Tibial nerve (tissue), 4 donors: ENCODE results near the gene EIF5A. TPM values are rescaled to one million over a fixed set of nuclear protein-coding genes. Genes with fewer than 3 reads are reported as not detected.
A peak's percentile ranks its signal among the peaks of the same experiment; 100 is the strongest.
"Not testable (repeated sequence)": the region's sequence is repeated elsewhere in the genome, so short reads cannot be mapped to it uniquely, and the experiment has no call there.

Source experiments
- DNase-seq, 2 donors: peaks; one replicate each; pipeline ENCODE4 v3.0.0-alpha.2; 2019; ENCODE audit warnings: low spot score in 2 of 2
- H3K27ac ChIP-seq, 4 donors: fragments of 200-600 bp; sonication (generic) in 3 of 4; one replicate each; pipeline ENCODE4 v1.5.1; 2017 to 2019; ENCODE audit warnings: mild to moderate bottlenecking in 1 of 4
- H3K27me3 ChIP-seq, 2 donors: fragments of 200-600 bp; sonication (generic) in 1 of 2; one replicate each; pipeline versions ENCODE4 v1.5.1 to v1.6.0; 2017 to 2019
- H3K36me3 ChIP-seq, 3 donors: fragments of 200-600 bp; sonication (generic); one replicate each; pipeline ENCODE4 v1.5.1; 2018 to 2019
- H3K4me1 ChIP-seq, 4 donors: fragments of 200-600 bp; sonication (generic) in 3 of 4; one replicate each; pipeline ENCODE4 v1.5.1; 2017 to 2019
- H3K4me3 ChIP-seq, 4 donors: fragments of 200-600 bp; sonication (generic) in 3 of 4; one replicate each; pipeline ENCODE4 v1.5.1; 2017 to 2019; ENCODE audit warnings: mild to moderate bottlenecking in 1 of 4, moderate library complexity in 1 of 4
- H3K9me3 ChIP-seq, 4 donors: fragments of 200-600 bp; sonication (generic) in 3 of 4; one replicate each; pipeline ENCODE4 v1.5.1; 2017 to 2019
- CTCF ChIP-seq, 5 experiments: fragments of 200-600 bp in 3 of 5; fragments of 450-650 bp in 2 of 5; sonication (generic) in 3 of 5; IDR thresholded peaks; one replicate each; pipeline ENCODE4 v1.5.1; 2016 to 2019; ENCODE audit warnings: antibody characterized with exemption in 5 of 5, mild to moderate bottlenecking in 3 of 5, moderate library complexity in 2 of 5
- EP300 ChIP-seq, 2 donors: sonication (generic); formaldehyde crosslinking; IDR thresholded peaks; one replicate each; pipeline ENCODE4 v1.6.1; 2017; ENCODE audit warnings: antibody characterized with exemption in 2 of 2, mild to moderate bottlenecking in 1 of 2
- POLR2A ChIP-seq, 2 donors: fragments of 450-650 bp; IDR thresholded peaks; one replicate each; pipeline ENCODE4 v1.6.1; 2017; ENCODE audit warnings: antibody characterized with exemption in 2 of 2, mild to moderate bottlenecking in 2 of 2, moderate library complexity in 2 of 2
- WGBS, 2 donors: methylation state at CpG; one replicate each; pipeline ENCODE4 v1.1.5; 2018; 5-methylcytosine and 5-hydroxymethylcytosine counted together
- total RNA-seq, 4 donors: library from RNA; depleted of rRNA; stranded (reverse); fragments of >200 nt; gene quantifications; one replicate each; pipeline ENCODE4 v1.1.0, GENCODE V29; 2016

Gene EIF5A
- total RNA-seq, 4 donors from 2014 or later, result 106 to 278 (median 132) TPM

DNA sequence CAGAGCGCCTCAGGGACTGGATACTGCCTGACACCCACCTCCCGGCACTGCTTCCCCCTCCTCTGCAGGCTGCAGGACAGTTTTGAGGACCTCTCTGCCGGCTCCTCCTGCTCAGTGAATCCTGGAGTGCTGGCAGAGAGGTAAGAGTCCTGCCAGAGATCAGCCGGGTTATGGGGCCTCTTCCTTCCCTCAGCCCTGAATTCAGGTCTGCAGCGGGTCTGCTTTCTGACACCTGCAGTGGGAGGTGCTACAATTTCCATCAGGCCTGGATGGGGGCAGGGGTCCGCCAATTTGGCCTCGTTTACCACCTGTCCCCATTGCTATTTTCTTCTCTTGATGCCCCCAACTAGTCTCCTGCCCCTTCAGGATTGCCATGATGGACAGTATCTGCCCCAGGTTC is 24.7 kb downstream of the EIF5A start:
- Histone ChIP-seq H3K27me3 (peaks cover 0 to 47% of the 10 kb centered on the region in 2 donors), H3K9me3 (no peaks in the 10 kb centered on the region), H3K4me3 (no peak overlapping the region), H3K4me1 (peaks cover 0 to 25% (median 14%) of the 10 kb centered on the region in 4 donors), H3K27ac (no peak overlapping the region), H3K36me3 (peaks cover 0 to under 1% (median 0%) of the 10 kb centered on the region in 3 donors)
- DNase-seq, result no peak
- TF ChIP-seq EP300 (IDR thresholded peaks at IDR 0.05) (no peak), POLR2A (IDR thresholded peaks at IDR 0.05) (no peak), CTCF (IDR thresholded peaks at IDR 0.05) (no peak)
- 54 to 65% methylated on average over 6 to 7 of the region's 7 CpGs for WGBS, 2 donors

GRCh38 chr17:7332600-7333069 is 25.2 kb downstream of the EIF5A start:
- DNase-seq, H3K36me3 ChIP-seq, H3K4me3 ChIP-seq, H3K9me3 ChIP-seq, H3K27ac ChIP-seq: not testable (repeated sequence)
- Histone ChIP-seq H3K27me3 (peaks cover 0 to 48% of the 10 kb centered on the region in 2 donors), H3K4me1 (peaks cover 0 to 20% (median 14%) of the 10 kb centered on the region in 4 donors)
- 48 to 56% methylated on average over 12 to 13 of the region's 14 CpGs for WGBS, 2 donors

GRCh38 chr17:7334938-7335538 is 27.6 kb downstream of the EIF5A start:
- H3K27ac ChIP-seq, result no peak overlapping the region
- no peak overlapping the region for H3K4me3 ChIP-seq
- no peaks in the 10 kb centered on the region for H3K36me3 ChIP-seq
- peaks cover 0 to 57% of the 10 kb centered on the region in 2 donors for H3K27me3 ChIP-seq
- H3K9me3 ChIP-seq, result no peaks in the 10 kb centered on the region
- 68 to 90% methylated on average over 2 to 3 of the region's 3 CpGs for WGBS, 2 donors
- no peak for TF ChIP-seq CTCF (IDR thresholded peaks at IDR 0.05)
- no peak for TF ChIP-seq POLR2A (IDR thresholded peaks at IDR 0.05)
- no peak for TF ChIP-seq EP300 (IDR thresholded peaks at IDR 0.05)
- no peak for DNase-seq
- H3K4me1 ChIP-seq, result peaks cover 0 to 9% (median 2%) of the 10 kb centered on the region in 4 donors

GRCh38 chr17:7335765-7336164 is 28.3 kb downstream of the EIF5A start:
- not testable (repeated sequence) for DNase-seq, H3K9me3 ChIP-seq, H3K4me3 ChIP-seq, H3K36me3 ChIP-seq, H3K4me1 ChIP-seq
- H3K27me3 ChIP-seq, result peaks cover 0 to 57% of the 10 kb centered on the region in 2 donors
- 80% methylated on average over 13 of the region's 13 CpGs for WGBS, 2 donors
- peak overlapping the region in 1 of 4 donors; percentile 78 for H3K27ac ChIP-seq

GRCh38 chr17:7336240-7337175 is 29.1 kb downstream of the EIF5A start, which contains the start of gene ACAP1:
TSS of gene ACAP1 (plus strand) at chr17:7336529. CDS start at chr17:7336735, 206 bp downstream.
- no peak for DNase-seq
- Histone ChIP-seq H3K27ac (peak within 1 kb of the TSS in 1 of 4 donors; percentile 78), H3K9me3 (no peaks in the 10 kb centered on the region), H3K4me1 (no peaks in the 10 kb centered on the region), H3K4me3 (peak within 1 kb of the TSS in 2 of 4 donors; percentile 0 to 37), H3K36me3 (no peaks in the 10 kb centered on the region), H3K27me3 (peaks cover 0 to 57% of the 10 kb centered on the region in 2 donors)
- 32 to 38% methylated on average over 15 to 17 of the region's 17 CpGs for WGBS, 2 donors
- TF ChIP-seq POLR2A (IDR thresholded peaks at IDR 0.05) (no peak), CTCF (IDR thresholded peaks at IDR 0.05) (no peak), EP300 (IDR thresholded peaks at IDR 0.05) (no peak)

GRCh38 chr17:7337600-7337999 is 30.2 kb downstream of the EIF5A start:
- H3K4me3 ChIP-seq, H3K9me3 ChIP-seq, H3K27ac ChIP-seq, DNase-seq, H3K36me3 ChIP-seq, H3K4me1 ChIP-seq: not testable (repeated sequence)
- 73 to 74% methylated on average over 7 of the region's 7 CpGs for WGBS, 2 donors
- peaks cover 0 to 49% of the 10 kb centered on the region in 2 donors for H3K27me3 ChIP-seq
